OCI-LY3 (cell line): ENCODE measurements around the gene RASEF.
"Not testable (repeated sequence)": the region's sequence is repeated elsewhere in the genome, so short reads cannot be mapped to it uniquely, and the experiment has no call there.

ENCODE experiments used
- H2AFZ ChIP-seq: fragments of 200-600, 300-600 bp; shearing (Covaris generic); 2 replicates; pipeline ENCODE4 v1.6.0; 2014; ENCODE audit warnings: antibody characterized with exemption, low read depth, low read length
- H3K27ac ChIP-seq: fragments of 200-600, 300-600 bp; sonication (generic); 2 replicates; pipeline ENCODE4 v1.5.1; 2014; ENCODE audit warnings: mild to moderate bottlenecking, low read length, moderate library complexity, mixed read lengths
- H3K27me3 ChIP-seq: fragments of 200-600, 300-600 bp; sonication (generic); 2 replicates; pipeline ENCODE4 v1.6.1; 2014; ENCODE audit warnings: low read depth, low read length, mixed read lengths
- H3K36me3 ChIP-seq: fragments of 200-600, 300-600 bp; sonication (generic); replicated peaks from 2 replicates; pipeline ENCODE3; 2014; ENCODE audit warnings: low read depth, low read length, mixed read lengths
- H3K4me1 ChIP-seq: fragments of 300-600, 200-600 bp; sonication (generic); 2 replicates; pipeline ENCODE4 v1.6.1; 2014; ENCODE audit warnings: low read length, mixed read lengths
- H3K4me2 ChIP-seq: fragments of 200-600, 300-600 bp; sonication (generic); 2 replicates; pipeline ENCODE4 v1.6.1; 2014; ENCODE audit warnings: low read length, mixed read lengths
- H3K4me3 ChIP-seq: fragments of 300-600, 200-600 bp; sonication (generic); 2 replicates; pipeline ENCODE4 v1.5.1; 2014; ENCODE audit warnings: antibody characterized with exemption, mild to moderate bottlenecking, low read length, moderate library complexity
- H3K79me2 ChIP-seq: fragments of 300-600, 200-600 bp; shearing (Covaris generic); 2 replicates; pipeline ENCODE4 v1.6.1; 2014; ENCODE audit warnings: mild to moderate bottlenecking, low read length, mixed read lengths
- H3K9ac ChIP-seq: fragments of 300-600, 200-600 bp; shearing (Covaris generic); 2 replicates; pipeline ENCODE4 v1.6.0; 2014; ENCODE audit warnings: mild to moderate bottlenecking, low read length, moderate library complexity
- H3K9me3 ChIP-seq: fragments of 200-600, 300-600 bp; shearing (Covaris generic); 2 replicates; pipeline ENCODE4 v1.6.1; 2014; ENCODE audit warnings: low read length, mixed read lengths; ENCODE audit not compliant: insufficient read depth
- H4K20me1 ChIP-seq: fragments of 200-600, 300-600 bp; sonication (generic); 2 replicates; pipeline ENCODE4 v1.6.1; 2016; ENCODE audit warnings: low read length, mixed read lengths; ENCODE audit not compliant: insufficient read depth
- CTCF ChIP-seq: fragments of 200-600, 300-600 bp; sonication (generic); IDR thresholded peaks from 2 replicates; pipeline ENCODE4 v1.5.1; 2014; ENCODE audit warnings: antibody characterized with exemption, low read length, low read depth
- EZH2phosphoT487 ChIP-seq: fragments of 200-600 bp; shearing (Covaris generic); IDR thresholded peaks from 2 replicates; pipeline ENCODE4 v1.6.1; 2018; ENCODE audit warnings: antibody characterized with exemption, mixed run types, low read depth

RASEF gene

GRCh38 chr9:82949203-82949602 is 113.7 kb downstream of the RASEF start:
- H3K79me2 ChIP-seq, result no peaks in the 10 kb centered on the region
- no peaks in the 10 kb centered on the region for H3K9me3 ChIP-seq
- no peak overlapping the region for H3K27ac ChIP-seq
- no peak overlapping the region for H3K4me2 ChIP-seq
- no peaks in the 10 kb centered on the region for H4K20me1 ChIP-seq
- TF ChIP-seq CTCF (no peak), EZH2phosphoT487 (no peak)
- H2AFZ ChIP-seq, result no peak overlapping the region
- no peak overlapping the region for H3K9ac ChIP-seq
- H3K36me3 ChIP-seq, result no peaks in the 10 kb centered on the region
- no peak overlapping the region for H3K4me3 ChIP-seq
- H3K27me3 ChIP-seq, result peaks cover 3% of the 10 kb centered on the region; the same call in 1 of the 2 replicates
- no peaks in the 10 kb centered on the region for H3K4me1 ChIP-seq

- H2AFZ ChIP-seq, result no peak overlapping the region
- peaks cover 16% of the 10 kb centered on the region for H3K4me1 ChIP-seq
- TF ChIP-seq EZH2phosphoT487 (no peak), CTCF (no peak)
Observed at GRCh38 chr9:82940376-82940775, 122.6 kb downstream of the RASEF start.

GRCh38 chr9:82939451-82939850 is 123.5 kb downstream of the RASEF start:
- peaks cover 16% of the 10 kb centered on the region for H3K4me1 ChIP-seq
- H3K79me2 ChIP-seq, result no peaks in the 10 kb centered on the region
- H4K20me1 ChIP-seq, result no peaks in the 10 kb centered on the region
- no peaks in the 10 kb centered on the region for H3K9me3 ChIP-seq
- H3K27me3 ChIP-seq, result peaks cover 8% of the 10 kb centered on the region; the same call in 1 of the 2 replicates
- H3K4me3 ChIP-seq, result no peak overlapping the region
- H3K27ac ChIP-seq, result no peak overlapping the region
- no peak overlapping the region for H3K9ac ChIP-seq
- TF ChIP-seq CTCF (no peak), EZH2phosphoT487 (no peak)
- no peak overlapping the region for H3K4me2 ChIP-seq
- H3K36me3 ChIP-seq, result no peaks in the 10 kb centered on the region
- H2AFZ ChIP-seq, result no peak overlapping the region

More at GRCh38 chr9:82940376-82940775, 122.6 kb downstream of the RASEF start:
- Histone ChIP-seq H3K79me2 (no peaks in the 10 kb centered on the region), H3K27ac (no peak overlapping the region), H3K4me3 (no peak overlapping the region), H3K36me3 (no peaks in the 10 kb centered on the region), H3K9ac (no peak overlapping the region), H3K4me2 (no peak overlapping the region), H4K20me1 (no peaks in the 10 kb centered on the region), H3K27me3 (peaks cover 8% of the 10 kb centered on the region; the same call in 1 of the 2 replicates), H3K9me3 (no peaks in the 10 kb centered on the region)

- no peak overlapping the region for H3K9ac ChIP-seq
- peaks cover 16% of the 10 kb centered on the region for H3K4me1 ChIP-seq
- H2AFZ ChIP-seq, result no peak overlapping the region
- H3K27ac ChIP-seq, result no peak overlapping the region
- TF ChIP-seq CTCF, result no peak
- no peak for TF ChIP-seq EZH2phosphoT487
- no peak overlapping the region for H3K4me3 ChIP-seq
- no peaks in the 10 kb centered on the region for H3K9me3 ChIP-seq
- no peaks in the 10 kb centered on the region for H3K36me3 ChIP-seq
- no peaks in the 10 kb centered on the region for H4K20me1 ChIP-seq
- H3K79me2 ChIP-seq, result no peaks in the 10 kb centered on the region
- H3K27me3 ChIP-seq, result peaks cover 8% of the 10 kb centered on the region; the same call in 1 of the 2 replicates
- H3K4me2 ChIP-seq, result peak overlapping the region; percentile 16; the same call in 1 of the 2 replicates
Observed at GRCh38 chr9:82938426-82939218, 124.3 kb downstream of the RASEF start.

- peaks cover 16% of the 10 kb centered on the region for H3K4me1 ChIP-seq
- H2AFZ ChIP-seq, H4K20me1 ChIP-seq, H3K79me2 ChIP-seq, H3K4me2 ChIP-seq, H3K4me3 ChIP-seq, H3K27ac ChIP-seq, H3K36me3 ChIP-seq, H3K27me3 ChIP-seq, H3K9me3 ChIP-seq, H3K9ac ChIP-seq: not testable (repeated sequence)
Observed at GRCh38 chr9:82936561-82936960, 126.4 kb downstream of the RASEF start.
